Stimulated activated CD4-positive, alpha-beta T cell treated with anti-CD3 and anti-CD28 coated beads, Interleukin-1b, Interleukin-23, amount 100 ng/mL, for 4 hours (primary cell): ENCODE results near the gene LIAS.
"Not testable (repeated sequence)": the region's sequence is repeated elsewhere in the genome, so short reads cannot be mapped to it uniquely, and the experiment has no call there.

Experiments
- DNase-seq, 2 donors: peaks; one replicate each; pipeline ENCODE4 v3.0.0-alpha.2; 2020; ENCODE audit warnings: low read depth in 2 of 2

LIAS gene

DNA sequence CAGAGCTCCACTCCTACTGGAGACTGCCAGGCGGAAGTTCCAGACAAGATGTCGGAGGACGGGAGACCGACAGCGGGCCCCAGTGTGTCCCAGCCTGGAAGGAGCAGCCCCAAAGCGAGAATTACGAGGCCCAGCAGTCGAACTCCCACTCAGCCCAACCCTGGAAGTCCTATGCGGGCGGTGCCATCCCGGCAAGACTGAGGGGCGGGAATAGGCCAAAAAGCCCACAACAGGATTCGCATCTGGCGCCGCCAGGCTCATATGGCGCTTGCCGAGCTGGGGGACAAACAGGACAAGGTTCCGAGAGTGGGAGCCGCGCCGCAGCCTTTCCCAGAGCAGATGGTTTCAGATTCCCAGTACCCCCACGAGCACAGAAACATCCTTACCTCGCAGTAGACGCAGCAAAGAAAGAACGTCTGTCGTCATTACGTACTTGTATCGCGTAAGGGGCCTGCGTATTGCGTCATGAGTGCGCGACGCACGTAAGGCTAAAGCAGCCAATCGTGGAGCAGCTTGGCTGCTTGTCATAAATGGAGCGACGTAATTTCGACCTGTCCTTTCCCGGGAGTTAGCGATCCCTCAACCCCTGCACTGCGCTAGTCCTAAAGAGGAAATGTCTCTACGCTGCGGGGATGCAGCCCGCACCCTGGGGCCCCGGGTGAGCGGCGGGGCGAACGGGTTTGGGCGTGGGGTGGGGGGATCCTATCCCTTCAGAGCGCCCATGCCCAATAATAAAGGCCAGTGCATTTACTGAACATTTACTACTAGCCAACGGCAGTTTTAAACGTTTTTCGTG lies at the start of gene LIAS, which contains the start of gene RPL9:
TSS of gene LIAS (plus strand) at position 552 of the 796 bp plus-strand sequence. CDS start at position 614, 62 bp downstream.
TSS of gene RPL9 (minus strand) at position 418 of the 796 bp plus-strand sequence. CDS start 483 bp downstream, outside the sequence.
- DNase-seq, result peak; percentile 81 to 88

DNA sequence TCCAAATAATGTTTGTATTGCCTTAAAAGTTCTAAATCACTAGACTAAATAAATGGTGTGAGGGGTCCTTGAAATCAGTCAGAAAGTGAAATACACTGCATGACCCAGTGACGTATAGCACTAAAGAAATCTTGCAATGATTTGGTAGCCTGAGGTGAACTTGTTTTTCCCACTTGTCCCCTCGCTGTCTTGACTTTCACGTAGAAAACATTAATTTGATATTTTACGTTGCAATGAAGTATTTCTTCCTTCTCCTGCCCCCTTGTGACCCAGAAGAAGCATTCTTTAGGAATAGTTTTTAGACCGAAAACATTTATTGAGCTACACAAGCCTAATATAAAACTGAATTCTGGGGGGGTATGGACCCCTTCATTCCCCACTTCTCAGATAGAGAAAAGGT lies 48.4 kb upstream of the LIAS start:
- DNase-seq, result no peak

DNA sequence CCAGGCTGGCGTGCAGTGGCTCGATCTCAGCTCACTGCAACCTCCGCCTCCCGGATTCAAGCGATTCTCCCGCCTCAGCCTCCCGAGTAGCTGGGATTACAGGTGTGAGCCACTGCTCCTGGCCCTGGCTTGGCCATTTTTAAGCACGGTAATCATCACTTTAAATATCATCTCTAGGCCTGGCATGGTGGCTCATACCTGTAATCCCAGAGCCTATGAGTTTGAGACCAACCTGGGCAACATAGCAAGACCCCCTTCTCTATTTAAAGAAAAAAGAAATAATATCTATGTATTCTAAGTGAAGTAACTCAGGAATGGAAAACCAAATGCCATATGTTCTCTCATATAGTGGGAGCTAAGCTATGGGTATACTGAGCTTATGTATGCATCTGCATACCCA lies 47.3 kb upstream of the LIAS start:
- not testable (repeated sequence) for DNase-seq

DNA sequence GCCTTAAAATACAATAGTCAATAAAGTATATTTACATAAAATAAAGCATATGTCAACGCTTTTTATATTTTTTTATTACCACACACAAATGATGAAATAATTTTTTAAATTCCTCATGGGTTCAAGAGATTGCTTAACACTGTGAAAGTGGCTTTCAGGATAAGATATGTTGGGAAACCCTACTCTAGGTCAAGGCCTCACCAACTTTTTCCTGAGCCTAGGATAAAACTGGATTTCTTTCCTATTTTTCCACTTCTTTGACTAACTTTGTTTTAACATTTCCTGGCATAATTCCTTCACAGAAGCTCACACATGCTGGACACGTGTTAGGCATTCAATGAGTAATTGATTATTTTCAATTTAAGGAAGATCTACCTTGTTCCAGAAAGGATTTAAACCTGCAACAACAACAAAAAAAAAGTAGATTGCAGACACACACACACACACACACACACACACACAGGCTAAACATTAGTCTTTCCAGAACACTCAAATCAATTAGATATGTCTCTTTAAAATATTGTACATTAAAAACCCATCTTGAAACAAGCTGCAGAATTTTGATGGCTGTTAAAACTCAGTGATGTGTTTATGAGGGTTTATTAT lies 43.1 kb upstream of the LIAS start:
- DNase-seq, result no peak

DNA sequence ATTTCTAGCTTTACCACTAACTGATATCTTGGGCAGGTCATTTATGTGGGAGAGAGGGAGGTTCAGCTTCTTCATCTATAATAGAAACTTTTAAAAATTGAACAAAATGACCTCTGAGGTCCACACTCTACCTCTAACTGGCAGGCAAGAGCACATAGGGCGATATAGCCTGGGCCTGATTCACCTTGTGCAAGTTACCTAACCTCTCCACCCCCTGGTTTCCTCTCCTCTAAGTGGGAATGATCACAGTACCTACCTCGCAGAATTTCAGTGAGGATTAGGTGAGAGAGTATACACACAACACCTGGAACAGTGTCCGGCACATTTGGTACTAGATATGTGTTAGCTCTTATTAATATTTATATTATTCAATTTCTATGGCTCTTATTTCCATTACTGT lies 36.6 kb upstream of the LIAS start:
- no peak for DNase-seq

DNA sequence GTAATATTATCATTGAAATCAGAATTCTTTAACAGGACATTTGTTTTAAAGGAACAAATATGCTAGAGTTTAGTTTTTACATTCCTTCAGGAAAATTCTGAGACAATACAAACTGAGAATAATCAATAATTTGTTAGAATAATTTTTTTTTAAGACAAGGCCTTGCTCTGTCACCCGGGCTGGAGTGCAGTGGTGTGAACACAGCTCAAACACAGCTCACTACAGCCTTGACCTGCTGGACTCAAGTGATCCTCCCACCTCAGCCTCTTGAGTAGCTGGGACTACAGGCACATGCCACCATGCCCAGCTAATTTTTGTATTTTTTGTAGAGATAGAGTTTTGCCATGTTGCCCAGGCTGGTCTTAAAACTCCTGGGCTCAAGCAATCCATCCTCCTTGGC lies 33.6 kb upstream of the LIAS start:
- DNase-seq, result not testable (repeated sequence)

DNA sequence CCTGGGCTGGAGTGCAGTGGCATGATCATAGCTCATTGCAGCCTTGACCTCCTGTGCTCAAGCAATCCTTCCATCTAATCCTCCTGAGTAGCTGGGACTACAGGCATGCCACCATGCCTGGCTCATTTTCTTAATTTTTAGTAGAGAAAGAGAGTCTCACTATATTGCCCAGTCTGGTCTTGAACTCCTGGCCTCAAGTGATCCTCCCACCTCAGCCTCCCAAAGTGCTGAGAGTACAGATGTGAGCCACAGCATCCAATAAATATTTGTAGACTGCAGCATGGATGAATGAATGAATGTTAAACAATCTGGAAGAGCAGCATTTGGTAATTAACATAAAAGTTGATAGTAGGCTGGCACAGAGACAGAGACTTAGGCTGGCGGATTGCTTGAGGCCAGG lies 32.1 kb upstream of the LIAS start:
- DNase-seq, result no peak

DNA sequence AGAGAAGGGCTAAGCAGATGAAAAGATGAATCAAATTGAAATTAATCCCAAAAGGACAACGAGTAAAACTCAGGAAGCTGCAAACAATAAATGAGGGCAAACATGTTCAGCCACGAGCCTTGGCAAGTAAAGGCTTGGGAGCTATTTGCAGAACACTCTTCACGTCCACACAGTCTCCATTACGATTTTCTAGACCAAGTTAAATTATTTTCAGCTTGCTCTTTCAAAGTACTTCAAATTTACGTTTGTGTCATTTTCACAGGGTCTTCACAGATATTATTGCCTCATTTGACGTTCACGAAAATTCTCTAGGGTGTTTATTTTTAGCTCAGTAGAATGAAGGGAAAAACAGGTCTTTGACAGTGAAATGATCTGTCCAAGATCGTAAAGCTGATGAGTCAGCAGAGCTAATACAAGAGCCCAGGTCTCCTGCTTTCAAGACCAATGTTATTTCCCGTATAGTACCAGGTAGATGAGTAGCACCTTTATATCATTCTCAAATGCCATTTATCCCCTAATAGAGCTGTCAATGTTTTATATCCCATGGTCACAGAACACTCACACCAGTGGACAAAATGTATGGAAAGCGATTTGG lies 31.2 kb upstream of the LIAS start:
- no peak for DNase-seq

DNA sequence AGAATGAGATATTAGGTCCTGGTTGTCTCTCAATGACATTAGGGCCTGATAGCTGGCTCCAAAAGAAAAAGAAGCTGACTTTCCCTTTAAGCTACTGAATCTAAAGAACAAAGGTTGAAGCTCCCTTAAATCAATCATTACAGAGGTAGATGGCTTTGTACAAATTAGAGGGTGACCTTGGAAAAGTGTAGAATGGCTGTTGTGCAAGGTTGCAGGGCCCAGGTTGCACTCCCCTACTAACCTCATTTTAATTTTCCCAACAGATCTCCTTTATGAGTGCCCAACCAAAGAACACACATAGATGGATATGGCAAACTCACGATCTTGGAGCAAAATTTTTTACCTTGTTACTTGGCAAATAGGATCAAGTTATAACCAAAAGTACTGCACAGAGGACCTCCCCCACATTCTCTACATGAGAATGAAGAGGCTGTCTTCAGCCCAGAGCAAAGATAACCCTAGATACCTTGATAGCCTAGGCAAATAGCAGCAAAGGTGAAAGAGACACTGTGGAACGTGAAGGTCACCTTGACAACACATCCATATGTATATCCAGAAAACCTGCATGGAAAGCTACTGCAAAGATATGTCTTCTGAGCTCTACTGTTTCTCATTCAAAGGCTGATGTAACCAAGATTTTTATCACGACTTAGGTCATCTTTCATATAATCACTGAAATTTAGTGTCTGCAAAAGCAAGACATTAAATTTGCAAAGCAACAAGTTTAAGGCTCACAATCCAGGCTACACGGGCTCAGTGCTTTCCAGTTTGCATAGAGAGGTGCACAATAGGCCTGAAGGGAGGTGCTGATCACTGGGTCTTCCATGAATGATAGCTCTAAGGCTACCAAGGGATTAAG lies 29.2 kb upstream of the LIAS start:
- DNase-seq, result no peak

DNA sequence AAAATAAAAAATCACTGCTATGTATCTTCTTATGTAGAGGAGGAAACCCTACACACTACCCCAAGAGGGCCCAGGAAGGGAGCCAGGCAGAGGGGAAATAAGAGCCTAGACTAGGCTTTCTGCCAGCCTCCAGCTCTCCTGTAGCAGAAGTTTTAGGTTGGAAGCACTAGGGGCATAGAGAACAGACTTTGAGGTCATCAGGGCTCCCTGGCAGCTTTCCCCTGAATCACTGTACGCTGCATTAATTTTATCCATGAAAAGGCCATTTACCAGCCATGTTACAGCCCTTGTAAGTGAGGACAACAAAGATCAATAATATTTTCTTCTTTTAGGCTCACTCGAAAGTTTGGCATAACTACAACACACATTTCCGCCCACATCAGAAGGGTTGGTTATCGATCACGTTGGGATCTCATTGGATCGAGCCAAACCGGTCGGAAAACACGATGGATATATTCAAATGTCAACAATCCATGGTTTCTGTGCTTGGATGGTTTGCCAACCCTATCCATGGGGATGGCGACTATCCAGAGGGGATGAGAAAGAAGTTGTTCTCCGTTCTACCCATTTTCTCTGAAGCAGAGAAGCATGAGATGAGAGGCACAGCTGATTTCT lies 24.9 kb upstream of the LIAS start:
- no peak for DNase-seq

DNA sequence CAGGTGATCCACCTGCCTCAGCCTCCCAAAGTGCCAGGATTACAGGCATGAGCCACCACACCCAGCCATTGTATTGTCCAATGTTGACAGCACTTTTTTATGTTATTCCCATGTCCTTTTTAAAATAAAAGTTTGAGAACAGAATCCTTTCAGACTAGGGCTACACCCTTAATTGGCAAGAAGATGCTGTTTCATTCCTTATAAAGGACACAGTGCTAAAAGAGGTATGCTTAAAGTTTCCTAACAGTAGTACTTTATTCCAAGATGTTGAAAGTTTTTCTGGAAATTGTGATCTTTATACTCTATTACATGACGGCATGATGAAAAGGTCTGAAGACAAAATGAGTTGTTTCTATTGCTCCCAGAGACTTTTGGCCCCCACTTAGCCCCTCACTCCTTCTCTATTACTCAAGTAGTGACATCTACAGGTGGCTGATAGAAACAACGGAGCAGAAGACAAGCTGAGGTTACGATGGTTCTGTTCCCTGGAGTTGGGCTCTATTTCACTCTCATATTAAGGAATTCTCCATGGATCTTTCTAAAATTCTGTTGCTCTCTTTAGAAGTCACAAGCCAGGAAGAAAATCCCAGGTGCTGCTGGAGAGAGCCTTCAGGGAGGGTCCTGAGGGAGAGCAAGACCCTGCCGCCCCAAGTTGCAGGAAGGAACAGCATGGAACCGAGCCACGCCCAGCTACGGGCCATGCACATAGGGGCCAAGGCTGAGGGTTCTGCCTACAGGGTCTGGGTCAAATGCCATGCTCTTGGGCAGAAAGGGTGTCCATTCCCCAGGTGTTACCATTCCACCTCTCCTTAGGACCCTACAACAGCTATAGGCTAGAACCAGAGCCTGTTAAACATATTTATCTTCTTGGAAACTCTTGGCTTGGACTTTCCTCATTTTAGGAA lies 22.9 kb upstream of the LIAS start:
- DNase-seq, result no peak

DNA sequence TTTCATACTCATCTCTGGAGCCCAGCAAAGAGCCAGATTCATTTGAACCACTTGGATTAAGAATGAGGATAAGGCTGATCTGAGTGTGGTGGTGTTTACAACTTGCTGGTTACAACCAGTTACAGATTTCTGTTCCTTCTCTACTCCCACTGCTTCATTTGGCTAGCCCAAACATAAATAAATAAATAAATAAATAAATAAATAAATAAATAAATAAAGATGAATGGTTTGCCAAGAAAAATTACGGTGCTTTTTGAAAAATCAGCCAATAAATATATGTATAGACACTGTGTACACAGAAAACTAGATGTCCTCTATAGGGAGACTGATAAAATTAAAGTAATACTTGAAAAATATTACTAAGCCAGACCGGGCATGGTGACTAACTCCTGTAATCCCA lies 17.3 kb upstream of the LIAS start:
- DNase-seq, result no peak

DNA sequence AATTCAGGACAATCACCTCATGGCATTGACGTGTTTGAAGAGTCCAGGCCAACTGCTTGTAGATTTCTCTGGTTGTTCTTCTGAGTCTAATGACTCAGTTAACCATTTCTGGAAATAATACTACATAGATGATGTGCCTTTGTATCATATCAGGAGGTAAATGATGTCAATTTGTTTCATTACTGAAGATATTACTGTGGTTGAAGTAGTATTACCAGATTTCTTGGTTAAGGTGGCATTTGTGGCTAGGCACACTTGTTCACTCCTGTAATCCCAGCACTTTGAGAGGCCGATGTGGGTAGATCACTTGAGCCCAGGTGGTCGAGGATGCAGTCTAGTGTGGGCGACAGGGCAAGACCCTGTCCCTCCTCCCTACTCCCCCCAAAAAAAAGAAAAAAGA lies 15.9 kb upstream of the LIAS start:
- DNase-seq, result no peak

DNA sequence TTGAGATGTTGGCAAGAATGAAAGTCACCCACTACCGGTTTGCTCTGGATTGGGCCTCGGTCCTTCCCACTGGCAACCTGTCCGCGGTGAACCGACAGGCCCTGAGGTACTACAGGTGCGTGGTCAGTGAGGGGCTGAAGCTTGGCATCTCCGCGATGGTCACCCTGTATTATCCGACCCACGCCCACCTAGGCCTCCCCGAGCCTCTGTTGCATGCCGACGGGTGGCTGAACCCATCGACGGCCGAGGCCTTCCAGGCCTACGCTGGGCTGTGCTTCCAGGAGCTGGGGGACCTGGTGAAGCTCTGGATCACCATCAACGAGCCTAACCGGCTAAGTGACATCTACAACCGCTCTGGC lies 12.4 kb upstream of the LIAS start:
- DNase-seq, result no peak

DNA sequence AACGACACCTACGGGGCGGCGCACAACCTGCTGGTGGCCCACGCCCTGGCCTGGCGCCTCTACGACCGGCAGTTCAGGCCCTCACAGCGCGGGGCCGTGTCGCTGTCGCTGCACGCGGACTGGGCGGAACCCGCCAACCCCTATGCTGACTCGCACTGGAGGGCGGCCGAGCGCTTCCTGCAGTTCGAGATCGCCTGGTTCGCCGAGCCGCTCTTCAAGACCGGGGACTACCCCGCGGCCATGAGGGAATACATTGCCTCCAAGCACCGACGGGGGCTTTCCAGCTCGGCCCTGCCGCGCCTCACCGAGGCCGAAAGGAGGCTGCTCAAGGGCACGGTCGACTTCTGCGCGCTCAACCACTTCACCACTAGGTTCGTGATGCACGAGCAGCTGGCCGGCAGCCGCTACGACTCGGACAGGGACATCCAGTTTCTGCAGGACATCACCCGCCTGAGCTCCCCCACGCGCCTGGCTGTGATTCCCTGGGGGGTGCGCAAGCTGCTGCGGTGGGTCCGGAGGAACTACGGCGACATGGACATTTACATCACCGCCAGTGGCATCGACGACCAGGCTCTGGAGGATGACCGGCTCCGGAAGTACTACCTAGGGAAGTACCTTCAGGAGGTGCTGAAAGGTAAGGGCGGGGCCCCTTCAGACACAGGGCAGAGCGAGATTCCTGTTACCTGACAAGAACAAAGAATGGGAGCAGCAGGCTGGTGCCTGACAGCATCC lies 11.8 kb upstream of the LIAS start:
- peak; percentile 21 to 26 for DNase-seq

DNA sequence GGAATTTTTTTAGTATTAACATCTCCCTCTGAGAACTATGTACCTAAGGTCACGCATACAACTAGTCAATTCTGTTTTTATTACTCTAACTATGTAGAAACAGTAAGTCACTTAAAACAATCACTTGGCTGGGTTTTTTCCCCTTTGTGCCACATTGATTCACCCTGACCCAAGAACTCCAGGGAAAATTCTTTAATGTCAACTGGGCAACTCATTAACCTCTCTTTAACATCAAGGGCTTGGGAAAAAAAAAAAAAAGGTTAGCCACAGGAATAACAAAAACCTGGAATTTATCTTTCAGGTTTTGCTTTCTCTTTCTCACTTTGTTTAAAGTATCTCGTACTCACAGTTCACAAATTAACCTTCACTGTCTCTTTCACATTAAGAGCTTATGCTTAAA lies 8.2 kb upstream of the LIAS start:
- DNase-seq, result no peak

DNA sequence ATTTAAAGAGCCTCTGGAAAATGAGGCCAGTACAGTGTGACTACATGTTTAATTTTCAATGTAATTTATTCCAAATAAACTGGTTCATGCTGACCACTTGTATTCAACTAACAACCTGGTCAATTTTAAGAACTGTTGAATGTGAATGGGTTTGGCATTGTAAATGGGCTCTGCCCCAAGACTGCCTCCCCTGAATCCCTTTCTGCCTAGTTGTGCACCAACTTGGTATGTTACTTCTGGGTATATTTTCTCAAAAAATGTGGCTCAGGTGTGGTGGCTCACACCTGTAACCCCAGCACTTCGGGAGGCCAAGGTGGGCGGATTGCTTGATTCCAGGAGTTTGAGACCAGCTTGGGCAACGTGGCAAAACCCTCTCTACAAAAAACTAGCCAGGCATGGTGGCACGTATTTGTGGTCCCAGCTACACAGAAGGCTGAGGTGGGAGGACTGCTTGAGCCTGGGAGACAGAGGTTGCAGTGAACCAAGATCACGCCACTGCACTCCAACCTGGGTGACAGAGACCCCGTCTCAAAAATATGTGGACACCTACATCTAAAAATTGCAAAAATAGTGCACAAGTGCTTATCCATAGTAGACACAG lies 7.3 kb upstream of the LIAS start:
- DNase-seq, result no peak

DNA sequence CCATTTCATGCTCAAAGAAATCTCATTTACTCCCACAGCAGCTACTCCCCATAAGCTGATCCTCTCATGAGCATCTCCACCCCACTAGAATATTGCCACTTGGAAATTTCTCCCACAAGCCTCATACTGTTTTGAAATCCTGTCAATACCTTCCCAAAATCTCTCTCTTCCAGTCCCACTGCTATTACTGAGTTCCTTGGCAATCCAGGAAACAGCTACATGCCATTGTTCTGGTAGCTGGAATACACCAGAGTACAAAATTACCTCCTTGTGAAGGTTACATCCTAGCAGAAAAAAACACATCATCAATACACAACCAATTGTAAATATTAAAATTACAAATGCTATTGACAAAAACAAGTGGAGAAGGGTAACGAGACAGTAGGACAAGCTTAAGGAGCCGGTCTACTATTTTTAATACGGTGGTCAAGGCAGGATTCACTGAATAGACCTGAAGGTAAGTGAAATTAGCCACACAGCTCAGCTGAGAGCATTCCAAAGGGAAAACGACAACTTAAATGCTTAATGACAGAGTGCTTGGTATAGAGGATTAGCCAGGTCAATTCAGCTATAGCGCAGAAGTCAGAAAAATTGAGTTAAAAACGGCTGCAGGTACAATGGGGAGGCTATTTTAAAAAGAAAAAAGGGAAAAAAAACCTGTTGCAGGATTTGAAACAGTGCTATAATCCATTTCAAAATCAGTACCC lies 6.5 kb upstream of the LIAS start:
- no peak for DNase-seq
